Adipocyte (in vitro differentiated cells): Measurements from ENCODE around the gene RNF175.
"Not testable (repeated sequence)": the region's sequence is repeated elsewhere in the genome, so short reads cannot be mapped to it uniquely, and the experiment has no call there.

ENCODE experiments used
- DNase-seq: peaks from one replicate; pipeline ENCODE4 v3.0.0-alpha.2; 2015; ENCODE audit warnings: low read depth
- H3K27me3 ChIP-seq: replicated peaks from 2 replicates; pipeline ENCODE4 v1.7.0; 2013; ENCODE audit warnings: mild to moderate bottlenecking, low read length, moderate library complexity; ENCODE audit not compliant: control insufficient read depth, insufficient read depth
- H3K36me3 ChIP-seq: 2 replicates; pipeline ENCODE4 v1.7.0; 2013; ENCODE audit warnings: low read length, mild to moderate bottlenecking, moderate library complexity; ENCODE audit not compliant: control insufficient read depth, insufficient read depth, severe bottlenecking
- H3K4me1 ChIP-seq: 2 replicates; pipeline ENCODE4 v1.7.0; 2013; ENCODE audit warnings: mild to moderate bottlenecking, low read length, moderate library complexity; ENCODE audit not compliant: control insufficient read depth, insufficient read depth
- H3K4me3 ChIP-seq: 2 replicates; pipeline ENCODE4 v1.7.0; 2013; ENCODE audit warnings: mild to moderate bottlenecking, low read length, moderate library complexity
- H3K9ac ChIP-seq: 2 replicates; pipeline ENCODE4 v1.7.0; 2013; ENCODE audit warnings: mild to moderate bottlenecking, low read length, moderate library complexity
- H3K9me3 ChIP-seq: 2 replicates; pipeline ENCODE4 v1.7.0; 2013; ENCODE audit warnings: mild to moderate bottlenecking, low read length, moderate library complexity; ENCODE audit not compliant: control insufficient read depth

RNF175 gene

DNA sequence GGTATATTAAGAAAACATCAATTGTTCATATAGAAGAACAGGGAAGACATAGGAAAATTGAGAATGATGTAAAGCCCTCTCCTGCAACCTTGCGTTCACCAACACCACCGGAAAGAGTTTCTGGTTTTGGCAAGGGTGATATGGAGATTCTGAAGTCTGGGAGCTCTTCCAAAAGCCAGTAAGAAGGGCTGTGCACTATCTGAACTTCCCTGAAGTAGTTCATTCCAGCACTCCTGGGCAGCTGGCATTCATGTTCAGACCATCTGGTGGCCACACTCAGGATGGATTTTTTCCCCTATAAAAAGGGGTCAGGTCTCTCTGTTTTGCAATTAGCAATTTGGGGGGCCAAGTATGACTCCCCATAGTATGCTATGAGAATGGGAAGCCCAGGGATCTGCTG lies 91.2 kb downstream of the RNF175 start:
- Histone ChIP-seq H3K4me3 (no peak overlapping the region), H3K27me3 (peaks cover 19% of the 10 kb centered on the region), H3K9me3 (no peaks in the 10 kb centered on the region), H3K36me3 (no peaks in the 10 kb centered on the region), H3K9ac (no peak overlapping the region), H3K4me1 (no peaks in the 10 kb centered on the region)
- no peak for DNase-seq

DNA sequence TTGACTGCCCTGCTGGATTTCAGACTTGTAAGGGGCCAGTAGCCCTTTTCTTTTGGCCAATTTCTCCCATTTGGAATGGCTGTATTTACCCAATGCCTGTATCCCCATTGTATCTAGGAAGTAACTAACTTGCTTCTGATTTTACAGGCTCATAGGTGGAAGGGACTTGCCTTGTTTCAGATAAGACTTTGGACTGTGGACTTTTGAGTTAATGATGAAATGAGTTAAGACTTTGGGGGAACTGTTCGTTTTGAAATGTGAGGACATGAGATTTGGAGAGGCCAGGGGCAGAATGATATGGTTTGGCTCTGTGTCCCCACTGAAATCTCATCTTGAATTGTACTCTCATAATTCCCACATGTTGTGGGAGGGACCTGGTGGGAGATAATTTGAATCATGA lies 93.3 kb downstream of the RNF175 start:
- not testable (repeated sequence) for H3K4me3 ChIP-seq, H3K4me1 ChIP-seq, DNase-seq, H3K9ac ChIP-seq, H3K9me3 ChIP-seq, H3K36me3 ChIP-seq
- peaks cover 19% of the 10 kb centered on the region for H3K27me3 ChIP-seq

DNA sequence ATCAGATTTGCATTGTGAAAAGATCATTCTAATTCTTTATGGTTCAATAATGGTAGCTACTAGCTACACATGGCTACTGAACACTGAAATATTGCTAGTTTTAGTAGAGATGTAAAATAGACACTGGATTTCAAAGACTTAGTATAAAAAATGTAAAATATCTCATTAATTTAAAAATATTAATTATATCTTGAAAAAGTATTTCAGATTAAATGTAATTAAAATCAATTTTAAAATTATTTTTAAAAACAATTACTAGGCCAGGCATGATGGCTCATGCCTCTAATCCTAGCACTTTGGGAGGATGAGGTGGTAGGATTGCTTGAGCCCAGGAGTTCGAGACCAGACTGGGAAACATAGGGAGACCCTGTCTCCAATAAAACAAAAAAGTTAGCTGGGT lies 96.2 kb downstream of the RNF175 start:
- DNase-seq, result no peak
- no peak overlapping the region for H3K4me3 ChIP-seq
- no peak overlapping the region for H3K9ac ChIP-seq
- peaks cover 16% of the 10 kb centered on the region for H3K4me1 ChIP-seq
- H3K27me3 ChIP-seq, result peaks cover 13% of the 10 kb centered on the region
- H3K36me3 ChIP-seq, result no peaks in the 10 kb centered on the region
- no peaks in the 10 kb centered on the region for H3K9me3 ChIP-seq

DNA sequence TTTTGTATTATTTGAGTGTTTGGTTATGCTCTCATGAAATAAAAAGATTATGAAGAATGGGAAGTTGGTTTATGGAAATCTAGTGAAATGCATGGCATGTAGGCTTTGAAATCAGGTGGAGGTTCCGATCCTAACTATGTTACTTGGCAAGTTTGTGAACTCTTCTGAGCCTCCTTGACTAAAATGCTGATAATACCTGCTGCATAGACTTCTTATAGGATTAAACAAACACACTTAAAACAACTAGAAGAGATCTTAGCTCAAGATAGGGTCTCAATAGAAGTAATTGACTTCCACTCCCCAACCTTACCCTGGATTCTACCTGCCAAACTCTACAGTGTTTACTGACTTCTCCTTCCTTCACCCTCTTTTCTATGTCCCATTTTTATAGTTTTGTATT lies 97.9 kb downstream of the RNF175 start:
- Histone ChIP-seq H3K27me3 (peaks cover 4% of the 10 kb centered on the region), H3K4me3 (no peak overlapping the region), H3K36me3 (no peaks in the 10 kb centered on the region), H3K4me1 (peaks cover 21% of the 10 kb centered on the region), H3K9me3 (no peaks in the 10 kb centered on the region), H3K9ac (no peak overlapping the region)
- no peak for DNase-seq

DNA sequence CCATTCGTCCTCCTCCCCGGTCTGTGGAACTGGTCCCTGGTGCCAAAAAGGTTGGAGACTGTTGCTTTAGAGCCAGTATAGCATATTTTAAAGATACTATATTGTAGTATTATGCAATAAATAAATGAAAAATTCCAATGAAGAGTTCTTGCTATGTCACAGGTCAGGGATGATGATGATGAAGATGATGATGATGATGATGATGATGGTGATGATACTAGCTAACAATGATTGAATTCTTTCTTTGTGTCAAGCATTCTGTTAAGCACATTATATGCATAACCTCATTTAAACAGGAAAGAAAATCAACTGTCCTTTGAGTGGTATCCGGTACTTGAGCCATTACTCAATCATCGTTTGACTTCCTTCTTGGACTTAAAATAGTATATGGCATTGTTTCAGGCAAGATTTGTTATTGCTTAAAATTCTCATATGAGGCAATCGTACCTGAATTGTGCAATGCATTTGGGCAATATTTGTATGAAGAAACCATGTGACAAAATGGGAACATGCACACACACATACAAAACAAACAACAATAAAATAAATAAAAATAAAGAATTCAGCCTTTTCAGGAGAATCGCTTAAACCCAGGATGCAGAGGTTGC lies 98.5 kb downstream of the RNF175 start:
- Histone ChIP-seq H3K27me3 (peaks cover 4% of the 10 kb centered on the region), H3K9ac (no peak overlapping the region), H3K4me1 (peaks cover 27% of the 10 kb centered on the region), H3K36me3 (no peaks in the 10 kb centered on the region), H3K9me3 (no peaks in the 10 kb centered on the region), H3K4me3 (no peak overlapping the region)
- peak; percentile 91 for DNase-seq
